Stimulated activated CD4-positive, alpha-beta T cell treated with anti-CD3 and anti-CD28 coated beads, Interleukin-12 subunit alpha, Interleukin-12 subunit beta, amount 100 ng/mL, for 4 hours (primary cell): ENCODE measurements around the gene AAGAB.
"Not testable (repeated sequence)": the region's sequence is repeated elsewhere in the genome, so short reads cannot be mapped to it uniquely, and the experiment has no call there.

Source experiments
- DNase-seq: peaks from one replicate; pipeline ENCODE4 v3.0.0-alpha.2; 2020

The AAGAB gene

DNA sequence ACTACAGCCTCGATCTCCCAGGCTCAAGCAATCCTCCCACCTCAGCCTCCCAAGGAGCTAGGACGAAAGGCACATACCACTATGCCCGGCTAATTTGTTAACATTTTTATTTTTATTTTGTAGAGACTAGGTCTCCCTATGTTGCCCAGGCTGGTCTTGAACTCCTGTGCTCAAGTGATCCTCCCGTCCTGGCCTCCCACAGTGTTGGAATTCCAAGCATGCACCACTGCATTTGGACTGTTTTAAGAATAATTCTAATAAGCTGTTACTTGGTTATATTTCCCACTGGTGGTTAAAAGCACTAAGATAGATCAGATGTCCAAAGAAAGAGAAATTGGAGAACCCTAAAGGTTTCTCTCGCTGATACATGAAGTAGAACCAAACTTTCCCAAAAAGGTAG, 3.1 kb downstream of the AAGAB start:
- DNase-seq = no peak

DNA sequence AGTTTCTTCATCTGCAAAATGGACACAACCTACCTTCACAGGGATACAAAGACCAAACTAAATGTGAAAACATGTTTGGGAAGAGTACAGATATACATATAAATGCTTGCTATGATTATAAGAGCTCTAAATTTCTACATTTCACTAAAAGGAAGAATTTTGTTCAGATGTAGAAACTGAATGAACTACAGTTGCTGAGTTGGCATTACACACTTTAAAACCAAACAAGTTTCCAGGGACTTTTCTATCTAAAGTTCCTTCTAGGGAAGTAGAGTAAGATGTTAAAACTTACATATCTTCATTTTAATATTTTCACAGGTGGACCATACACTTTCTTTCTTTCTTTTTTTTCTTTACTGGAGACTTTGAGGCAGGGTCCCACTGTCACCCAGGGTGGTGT, 4.6 kb downstream of the AAGAB start:
- DNase-seq = no peak

DNA sequence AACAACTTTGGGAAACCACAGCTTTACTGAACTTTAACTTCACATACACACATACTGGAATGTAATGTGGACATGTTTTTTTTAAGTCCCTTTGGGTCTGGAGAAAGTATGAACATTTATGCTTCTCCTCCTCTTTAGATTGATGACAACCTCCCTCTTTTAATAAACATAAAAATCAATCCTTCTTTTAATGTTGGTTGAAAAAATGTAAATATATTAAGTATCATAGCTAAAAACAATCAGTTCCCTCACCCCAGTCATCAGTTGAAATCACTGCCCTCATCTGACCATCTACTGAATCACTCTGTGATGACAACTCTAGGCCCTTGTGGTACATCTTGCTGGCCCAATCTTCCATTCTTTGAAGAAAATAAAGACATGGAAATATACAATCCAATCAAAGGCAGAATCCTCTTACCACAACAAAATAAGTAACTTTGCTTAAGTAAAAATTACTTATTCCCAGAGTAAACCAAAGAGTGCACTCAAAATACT, 6.4 kb downstream of the AAGAB start:
- no peak for DNase-seq

DNA sequence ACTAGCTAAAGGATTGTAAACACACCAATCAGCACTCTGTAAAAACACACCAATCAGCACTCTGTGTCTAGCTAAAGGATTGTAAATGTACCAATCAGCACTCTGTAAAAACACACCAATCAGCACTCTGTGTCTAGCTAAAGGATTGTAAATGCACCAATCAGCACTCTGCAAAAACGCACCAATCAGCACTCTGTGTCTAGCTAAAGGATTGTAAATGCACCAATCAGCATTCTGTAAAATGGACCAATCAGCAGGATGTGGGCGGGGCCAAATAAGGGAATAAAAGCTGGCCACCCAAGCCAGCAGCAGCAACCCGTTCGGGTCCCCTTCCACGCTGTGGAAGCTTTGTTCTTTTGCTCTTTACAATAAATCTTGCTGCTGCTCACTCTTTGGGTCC, 7.9 kb downstream of the AAGAB start:
- DNase-seq = not testable (repeated sequence)

DNA sequence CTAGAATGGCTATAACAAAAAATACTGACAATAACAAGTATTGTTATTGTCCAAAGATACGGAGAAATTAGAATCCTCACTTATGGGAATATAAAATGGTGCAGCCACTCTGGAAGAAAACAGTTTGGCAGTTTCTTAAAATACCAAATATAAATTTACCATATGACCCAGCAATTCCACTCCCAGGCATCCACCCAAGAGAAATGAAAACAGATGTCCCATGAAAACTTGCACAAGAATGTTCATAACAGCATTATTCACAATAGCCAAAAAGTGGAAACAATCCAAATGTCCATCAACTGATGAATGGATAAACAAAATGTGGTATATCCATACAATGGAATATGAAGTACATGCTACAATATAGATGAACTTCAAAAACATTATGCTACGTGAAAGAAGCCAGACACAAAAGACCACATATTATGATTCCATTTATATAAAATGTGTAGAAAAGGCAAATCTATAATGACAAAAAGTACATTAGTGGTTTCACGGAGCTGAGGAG, 9.4 kb downstream of the AAGAB start:
- DNase-seq = no peak

DNA sequence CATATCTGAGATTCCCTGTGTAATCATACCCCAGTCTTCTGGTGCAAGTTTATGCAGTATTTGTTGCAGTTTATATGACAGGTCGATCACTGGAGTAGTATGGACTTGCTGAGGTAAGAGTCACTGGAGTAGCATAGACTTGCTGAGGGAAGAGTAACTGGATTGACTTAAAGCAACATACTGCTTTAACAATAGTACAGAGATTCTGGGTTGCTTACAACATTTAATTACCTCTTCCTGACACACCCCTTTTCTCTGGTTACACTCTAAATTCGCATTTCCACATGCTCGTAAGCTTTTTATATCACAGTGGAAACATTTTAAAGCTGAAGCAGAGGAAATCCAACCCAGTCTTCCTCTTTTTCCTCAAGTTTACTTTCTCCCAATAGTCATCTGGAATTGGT, 11.8 kb downstream of the AAGAB start:
- no peak for DNase-seq

DNA sequence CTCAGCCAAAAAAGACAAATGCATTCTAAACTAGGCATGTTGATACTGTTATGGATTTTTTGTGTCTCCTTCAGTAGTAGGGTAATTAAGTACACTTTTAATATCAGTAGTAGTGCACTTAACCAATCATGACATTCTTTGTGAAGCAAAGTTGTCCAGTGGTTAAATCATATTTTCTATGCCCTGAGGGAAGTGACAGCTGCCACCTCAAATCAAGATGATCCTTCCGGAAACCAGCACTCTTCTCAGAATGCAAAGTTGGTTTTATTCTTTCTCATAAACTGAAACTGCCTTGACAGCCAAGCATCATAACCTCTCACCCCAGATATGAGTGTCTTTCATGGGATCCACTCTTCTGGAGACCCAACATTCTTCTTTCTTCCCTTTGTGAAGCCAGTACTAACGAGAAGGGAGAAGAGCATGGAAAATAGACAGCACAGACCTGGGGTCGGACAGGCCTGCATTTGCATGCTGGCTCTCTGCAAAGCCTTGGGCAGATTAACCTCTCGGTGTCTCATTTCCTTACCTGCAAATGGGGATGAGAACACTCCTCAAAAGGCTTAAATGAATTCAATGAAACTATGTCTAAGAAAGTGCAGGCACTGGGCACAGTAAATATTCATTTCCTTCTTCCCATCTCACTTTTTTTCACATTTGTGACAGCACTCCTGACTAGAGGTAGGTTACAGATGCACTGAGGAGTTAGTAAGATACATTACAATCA, 13.2 kb downstream of the AAGAB start:
- no peak for DNase-seq

DNA sequence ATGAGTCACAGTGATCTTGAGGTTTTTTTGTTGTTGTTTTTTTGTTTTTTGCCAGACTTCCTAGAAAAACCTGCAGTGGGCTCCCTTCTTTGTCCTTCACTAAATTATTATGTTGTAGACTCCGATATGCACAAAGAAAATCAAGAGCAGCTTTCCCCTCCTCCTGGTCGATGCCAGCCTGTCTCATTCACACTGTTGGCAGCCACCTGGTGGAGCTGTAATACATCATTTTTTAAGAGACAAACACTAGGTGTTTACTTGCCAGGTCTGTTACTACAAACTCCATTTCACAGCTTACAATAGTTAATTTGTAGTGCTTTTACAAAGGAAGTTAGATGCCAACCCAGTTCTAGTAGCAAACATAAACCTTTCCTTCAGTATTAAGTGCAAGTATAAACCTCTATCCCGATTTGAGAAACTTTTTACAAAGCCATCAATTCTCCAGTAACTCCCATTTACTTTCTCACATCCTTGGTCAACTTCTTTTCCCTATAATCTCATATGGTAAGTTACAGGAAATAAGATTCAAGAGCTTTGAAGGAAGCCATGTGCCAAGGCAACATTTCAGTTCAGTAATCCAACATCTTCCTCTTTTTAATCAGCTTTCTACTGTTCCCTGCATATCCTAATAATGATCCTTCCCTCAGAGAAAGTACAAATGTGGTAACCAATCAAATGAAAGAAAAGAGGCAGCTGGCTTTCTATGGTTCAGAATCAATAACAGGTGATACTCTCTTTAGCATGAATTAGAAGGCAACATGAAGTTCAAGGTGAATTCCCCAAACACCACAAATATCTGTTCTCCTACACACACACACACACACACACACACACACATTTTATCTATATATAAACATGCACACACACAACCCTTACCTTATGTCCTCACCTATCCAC, 14.0 kb downstream of the AAGAB start:
- no peak for DNase-seq

DNA sequence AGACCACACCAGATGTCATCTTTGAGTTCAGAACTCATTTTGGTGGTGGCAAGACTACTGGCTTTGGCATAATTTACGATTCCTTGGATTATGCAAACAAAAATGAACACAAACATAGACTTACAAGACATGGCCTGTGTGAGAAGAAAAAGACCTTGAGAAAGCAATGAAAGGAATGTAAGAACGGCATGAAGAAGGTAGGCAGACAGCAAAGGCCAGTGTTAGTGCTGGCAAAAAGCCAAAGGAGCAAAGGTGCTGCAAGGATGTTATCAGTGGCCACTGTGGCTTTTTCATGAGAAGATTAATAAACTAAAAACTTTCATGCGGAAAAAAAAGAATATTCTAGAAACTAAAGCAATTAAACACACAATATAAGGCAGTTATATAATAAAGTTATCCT, 21.9 kb downstream of the AAGAB start:
- DNase-seq = no peak

DNA sequence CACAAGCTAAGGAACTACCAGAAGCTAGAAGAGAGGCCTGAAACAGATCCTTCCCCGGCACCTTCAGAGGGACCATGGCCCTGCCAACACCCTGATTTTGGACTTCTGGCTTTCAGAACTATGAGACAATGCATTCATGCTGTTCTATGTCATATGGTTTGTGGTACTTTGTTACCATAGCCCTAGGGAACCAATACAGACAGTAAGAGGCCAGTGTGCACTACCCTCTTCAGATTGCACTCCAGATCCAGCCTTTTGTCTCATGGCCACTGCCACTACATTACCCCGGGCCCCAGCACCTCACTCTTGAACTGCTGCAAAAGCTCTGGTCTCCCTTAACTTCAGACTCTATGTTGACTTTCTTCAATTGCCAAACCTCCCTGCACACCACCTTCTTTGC, 24.0 kb downstream of the AAGAB start:
- DNase-seq = no peak

DNA sequence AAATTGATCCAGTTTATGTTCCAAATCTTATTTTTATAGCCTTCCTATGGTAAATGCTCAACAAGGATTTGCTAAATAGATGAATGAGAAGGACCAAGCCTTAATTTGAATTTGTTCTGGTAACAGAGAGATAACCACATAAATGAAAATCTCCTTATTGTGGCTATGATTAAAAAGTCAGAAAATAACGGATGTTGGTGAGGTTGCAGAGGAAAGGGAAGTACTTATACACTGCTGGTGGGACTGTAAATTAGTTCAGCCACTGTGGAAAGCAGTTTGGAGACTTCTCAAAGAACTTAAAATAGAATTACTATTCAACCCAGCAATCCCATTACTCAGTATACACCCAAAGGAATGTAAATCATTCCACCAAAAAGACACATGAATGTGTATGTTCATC, 26.2 kb downstream of the AAGAB start:
- DNase-seq = no peak

DNA sequence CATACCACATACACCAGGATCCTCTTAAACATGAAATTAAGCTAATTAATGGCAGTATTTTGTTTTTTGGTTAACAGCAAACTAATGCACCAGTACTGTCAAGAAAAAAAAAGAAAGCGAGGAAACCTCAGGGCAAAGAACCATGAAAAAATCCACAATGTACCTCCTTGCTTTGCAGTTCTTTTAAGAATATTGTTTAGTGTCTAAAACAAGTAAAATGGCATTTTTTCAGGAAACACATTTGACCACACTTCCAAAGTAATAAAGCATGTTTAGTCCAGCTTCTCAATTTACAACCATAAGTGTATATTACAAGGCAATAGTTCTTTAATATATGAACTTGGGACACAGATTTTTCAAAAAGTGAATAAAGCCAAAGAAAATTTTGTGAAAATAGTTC, 26.6 kb downstream of the AAGAB start:
- DNase-seq = no peak

DNA sequence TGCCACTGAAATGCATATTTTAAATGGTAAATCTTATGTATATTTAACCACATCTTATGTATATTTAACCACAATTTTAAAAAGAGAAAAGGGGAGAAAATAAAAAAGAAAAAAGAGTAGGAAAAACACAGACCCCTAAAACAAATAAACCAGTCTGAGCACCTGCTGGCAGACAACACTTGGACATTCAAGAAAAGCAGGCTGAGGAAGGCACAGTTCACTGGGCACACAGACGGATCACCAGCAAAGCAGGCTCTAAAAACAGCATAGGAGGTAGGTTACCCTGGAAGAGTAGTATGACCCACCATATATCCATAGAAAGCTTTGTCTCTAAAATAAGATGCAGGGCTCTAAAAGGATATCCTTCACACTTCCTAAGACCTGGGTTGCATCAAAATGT, 27.0 kb downstream of the AAGAB start:
- no peak for DNase-seq

DNA sequence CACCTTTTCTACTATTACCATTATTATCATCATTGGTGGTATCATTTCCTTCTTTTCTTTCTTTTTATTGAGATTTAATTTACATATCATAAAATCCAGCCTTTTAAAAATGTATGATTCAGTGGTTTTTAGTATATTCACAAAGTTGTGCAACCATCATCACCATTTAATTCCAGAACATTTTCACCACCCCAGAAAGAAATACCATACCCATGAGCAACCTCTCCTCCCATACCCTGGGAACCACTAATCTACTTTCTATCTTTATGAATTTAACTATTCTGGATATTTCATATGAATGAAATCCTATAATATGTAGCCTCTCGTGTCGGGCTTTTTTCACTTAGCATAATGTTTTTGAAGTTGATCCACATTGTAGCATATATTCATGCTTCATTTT, 29.1 kb downstream of the AAGAB start:
- no peak for DNase-seq

DNA sequence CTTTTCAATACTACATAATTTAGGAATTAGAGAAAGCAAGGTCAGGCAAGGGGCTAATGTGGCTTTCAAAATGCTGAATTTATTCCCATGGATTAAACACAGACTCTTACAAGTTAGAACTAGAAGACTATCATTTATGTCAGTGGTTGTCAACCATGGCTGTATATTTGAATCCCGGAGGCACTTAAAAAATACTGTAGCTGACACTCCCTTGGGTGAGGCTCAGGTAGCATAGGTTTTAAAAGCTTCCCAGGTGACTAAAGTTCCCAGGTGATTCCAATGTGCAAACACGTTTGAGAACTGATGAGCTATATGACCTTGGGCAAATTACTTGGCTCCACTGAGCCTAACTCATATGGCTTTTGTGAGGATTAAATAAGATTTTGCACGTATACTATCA, 29.6 kb downstream of the AAGAB start:
- DNase-seq = no peak

DNA sequence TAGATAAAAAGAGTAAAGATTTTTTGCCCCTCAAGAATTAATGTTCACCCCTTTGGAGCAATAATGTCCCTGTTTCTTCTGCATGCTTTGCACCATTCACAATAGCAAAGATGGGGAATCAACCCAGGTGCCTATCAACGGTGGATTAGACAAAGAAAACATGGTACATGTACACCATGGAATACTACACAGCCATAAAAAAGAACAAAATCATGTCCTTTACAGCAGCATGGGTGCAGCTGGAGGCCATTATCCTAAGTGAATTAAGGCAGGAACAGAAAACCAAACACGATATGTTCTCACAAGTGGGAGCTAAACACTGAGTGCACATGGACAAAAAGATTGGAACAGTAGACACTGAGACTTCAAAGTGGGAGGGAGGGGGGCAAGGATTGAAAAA, 35.2 kb downstream of the AAGAB start:
- no peak for DNase-seq

DNA sequence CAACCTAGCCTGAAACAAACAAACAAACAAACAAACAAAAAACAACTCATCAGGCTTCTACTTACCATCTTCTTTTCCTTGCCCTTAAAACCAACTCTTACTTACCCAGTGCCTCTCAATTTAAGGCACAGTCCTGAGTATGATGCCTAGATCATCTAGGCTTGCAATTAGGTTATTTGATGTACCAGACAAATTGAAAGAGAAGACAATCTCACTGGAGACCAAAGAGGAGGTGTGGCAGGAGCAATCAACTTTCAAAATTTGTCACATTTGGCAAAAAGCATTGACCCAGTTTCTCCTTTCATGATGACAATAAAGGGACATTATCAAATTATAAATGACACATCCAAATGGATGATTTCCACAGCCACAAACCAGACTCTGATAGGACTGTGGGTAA, 36.0 kb downstream of the AAGAB start:
- no peak for DNase-seq

DNA sequence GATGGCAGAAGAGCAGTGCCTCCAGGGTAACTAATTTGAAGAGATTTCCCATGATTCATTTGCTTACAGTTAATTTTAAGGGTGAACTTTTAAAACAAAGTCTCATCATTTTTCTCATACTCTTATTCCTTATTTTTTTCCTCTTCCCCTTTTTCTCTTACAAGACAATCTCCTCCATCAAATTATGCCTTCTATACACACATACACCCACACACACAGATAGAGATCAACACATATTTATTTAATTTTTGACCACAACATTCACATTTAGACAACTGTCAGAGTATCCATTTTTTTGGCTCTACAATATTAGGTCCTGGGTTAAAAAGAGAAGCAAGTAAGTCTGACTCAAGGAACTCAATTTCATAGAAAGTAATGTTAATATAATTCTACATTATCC, 37.6 kb downstream of the AAGAB start:
- no peak for DNase-seq

DNA sequence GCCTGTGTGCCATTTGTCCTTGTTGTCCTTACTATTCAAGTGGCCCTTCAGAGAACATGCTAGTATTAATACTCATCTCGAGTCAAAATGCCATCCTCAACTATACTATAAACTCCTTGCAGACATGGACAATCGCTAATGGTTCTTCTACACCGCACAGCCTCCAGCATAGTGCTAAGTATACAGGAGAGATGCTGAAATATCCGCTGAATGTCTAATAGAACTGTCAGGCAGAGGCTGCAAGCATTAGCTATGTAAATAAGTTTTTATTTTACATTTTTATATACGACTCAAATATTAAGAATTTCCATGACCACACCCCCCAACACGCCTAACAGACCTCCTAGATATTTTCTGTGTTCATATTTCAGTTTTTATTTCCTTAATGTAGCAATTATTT, 39.4 kb downstream of the AAGAB start:
- no peak for DNase-seq

DNA sequence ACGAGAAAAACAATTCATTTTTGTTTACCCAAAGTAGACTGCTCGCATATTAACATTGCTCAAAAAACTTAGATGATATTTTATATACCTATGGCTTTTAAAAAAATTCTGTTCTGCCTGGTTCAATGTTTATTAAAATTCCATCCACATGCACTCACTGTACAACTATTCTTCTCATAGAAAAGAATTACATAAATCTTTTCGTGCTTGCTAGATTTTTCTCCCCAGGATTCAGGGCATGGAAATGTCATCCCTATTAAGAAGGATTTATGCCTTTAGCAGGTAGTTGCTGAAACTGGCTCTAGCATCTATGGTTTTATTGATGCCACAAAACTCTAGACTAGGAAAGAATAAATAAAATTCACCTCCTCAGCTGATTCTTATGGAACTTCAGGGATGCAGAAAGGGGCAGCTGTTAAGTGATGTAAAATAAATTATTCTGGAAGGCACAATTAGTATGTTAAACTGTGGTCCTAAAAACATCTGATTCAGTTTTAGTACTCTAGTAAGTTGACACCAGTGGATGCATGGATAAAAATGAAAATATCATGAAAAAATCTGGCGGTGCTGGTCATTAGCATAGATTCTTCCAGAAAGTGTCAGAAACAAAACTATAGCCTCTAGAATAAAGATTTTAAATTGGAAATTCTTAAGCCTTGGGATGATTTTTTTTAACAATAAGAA, 41.6 kb downstream of the AAGAB start:
- no peak for DNase-seq

DNA sequence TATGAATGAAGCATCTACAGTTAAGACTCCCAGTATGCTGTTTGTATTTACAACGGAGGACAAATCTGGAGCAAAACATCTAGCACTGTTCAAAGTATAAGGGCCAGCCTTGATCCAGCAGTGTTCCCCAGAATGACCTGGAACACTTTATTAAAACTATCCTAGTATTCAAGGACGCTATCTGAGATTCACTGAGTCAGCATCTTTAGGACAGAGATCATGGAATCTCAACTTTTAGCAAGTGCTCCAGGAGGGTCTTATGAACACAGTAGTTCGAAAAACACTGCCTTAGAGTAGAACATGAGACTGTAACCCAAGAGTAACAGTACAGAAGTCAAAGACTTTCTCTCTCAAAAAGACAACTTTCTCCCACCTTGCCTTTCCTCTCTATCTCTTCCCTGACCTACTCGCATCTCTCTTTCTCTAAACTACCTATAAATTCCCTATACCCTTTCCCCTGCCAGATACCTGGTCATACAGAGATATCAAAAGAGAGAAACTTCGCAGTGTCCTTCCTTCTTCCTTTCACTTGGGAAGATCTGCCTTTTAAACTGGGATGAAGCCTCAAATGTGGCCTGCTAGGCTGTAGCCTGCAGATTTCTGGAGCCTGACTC, 43.8 kb downstream of the AAGAB start:
- DNase-seq = no peak

DNA sequence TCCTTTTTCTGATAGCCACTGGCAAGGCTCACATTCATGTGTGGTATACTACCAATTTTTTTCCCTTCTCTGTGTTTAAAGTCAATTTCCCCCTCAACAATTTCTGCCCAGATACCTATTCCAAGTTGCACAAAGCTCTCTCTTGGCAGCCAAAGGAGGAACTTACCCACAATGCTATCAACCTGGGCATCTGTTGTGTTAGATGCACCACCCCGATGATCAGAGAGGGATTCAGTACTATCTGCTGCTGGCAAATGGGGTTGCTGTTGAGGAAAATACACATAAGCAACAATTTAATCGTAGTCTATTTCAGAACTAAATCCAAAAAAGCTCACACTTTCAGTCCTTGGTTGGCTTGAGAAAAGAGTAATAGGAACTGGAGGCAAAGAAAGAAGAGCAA, 46.1 kb downstream of the AAGAB start:
- DNase-seq = no peak

DNA sequence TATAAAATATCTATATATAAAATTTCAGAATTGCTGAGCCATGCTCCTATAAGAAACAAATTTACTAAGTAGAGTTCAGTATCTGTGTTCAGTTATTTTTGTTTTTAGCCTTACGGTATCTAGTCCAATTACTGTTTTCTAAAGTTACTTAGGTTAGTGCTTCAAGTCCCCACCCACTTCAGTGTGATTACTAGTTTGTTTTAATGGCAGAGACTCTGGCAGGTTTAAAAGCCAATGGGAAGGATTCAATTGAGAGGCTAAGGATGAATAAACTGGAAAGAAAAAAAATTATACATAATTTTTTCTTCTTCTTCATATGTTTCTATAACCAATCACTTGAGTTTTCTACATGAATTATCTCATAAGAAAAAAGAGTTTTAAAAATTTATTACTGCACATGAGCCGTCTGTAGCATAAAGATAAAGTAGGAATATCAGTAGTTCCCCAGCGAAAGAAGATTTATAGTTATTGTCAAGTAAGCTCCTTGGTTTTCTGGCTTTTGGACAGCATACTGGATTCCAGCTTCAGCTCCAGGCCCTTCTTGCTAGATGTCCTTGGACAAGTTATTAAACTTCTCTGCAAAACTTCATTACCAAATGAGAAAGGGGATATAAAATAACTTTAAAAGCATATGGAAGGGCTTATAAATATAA, 46.8 kb downstream of the AAGAB start:
- no peak for DNase-seq
